K562 (cell line): ENCODE measurements around the gene TMTC4. TPM values are rescaled to one million over a fixed set of nuclear protein-coding genes. Genes with fewer than 3 reads are reported as not detected.

ENCODE experiments used
- ATAC-seq: fragments of 200-7000 bp; cut with Tn5 transposase; 3 replicates; pipeline ENCODE4 v1.9.1; 2020; ENCODE audit warnings: moderate library complexity
- BruUV-seq: library from RNA; stranded (reverse); fragments of 400-500 nt; replicated peaks from 2 replicates; lab custom pipeline; 2021; lab: Mats Ljungman, UMichigan
- CTCF ChIA-PET: fragments of 300-600 bp; formaldehyde crosslinking; extraction: SDS; loops from one replicate; lab custom pipeline; 2021; ENCODE audit warnings: low intra/inter-chr PET ratio; lab: Yijun Ruan, JAX
- POLR2A ChIA-PET: fragments of 300-600, 350-650 bp; sonication (Branson Sonifier 250); formaldehyde crosslinking; extraction: SDS; loops from one replicate; lab custom pipeline; 2021; ENCODE audit warnings: antibody characterized with exemption, inconsistent platforms; lab: Yijun Ruan, JAX
- DNase-seq, 4 experiments: peaks; one replicate each; pipeline versions ENCODE4 v3.0.0 to v3.0.0-alpha.2; 2011 to 2018; ENCODE audit warnings: low spot score in 3 of 4, mixed read lengths in 3 of 4; ENCODE audit errors: extremely low read depth in 1 of 4
- FAIRE-seq: peaks from 2 replicates; lab custom pipeline; 2011; peaks lifted over from hg19 to GRCh38; lab: Jason Lieb, UNC
- H2AFZ ChIP-seq: 2 replicates; pipeline ENCODE4 v1.6.0; 2011; ENCODE audit warnings: low read depth, low read length, control low read depth, inconsistent platforms
- H3K27ac ChIP-seq: fragments of 200-600 bp; 3 replicates; pipeline ENCODE4 v1.8.0; 2011; ENCODE audit warnings: low read depth, mild to moderate bottlenecking, control low read depth, inconsistent platforms, low read length, moderate library complexity, mixed read lengths; ENCODE audit errors: extremely low read depth
- H3K27me3 ChIP-seq, 2 experiments: fragments of 300-600 bp in 1 of 2; 2 replicates in 1 of 2; 3 replicates in 1 of 2; pipeline versions ENCODE4 v1.6.0 to v1.8.0; 2011; ENCODE audit warnings: inconsistent platforms in 2 of 2, low read length in 2 of 2, mild to moderate bottlenecking in 1 of 2, mixed read lengths in 1 of 2, moderate library complexity in 1 of 2; ENCODE audit not compliant: control insufficient read depth in 2 of 2, insufficient read depth in 2 of 2
- H3K36me3 ChIP-seq: fragments of 300-600 bp; 3 replicates; pipeline ENCODE4 v1.8.0; 2011; ENCODE audit warnings: mild to moderate bottlenecking, low read length, inconsistent platforms; ENCODE audit not compliant: control insufficient read depth, insufficient read depth
- H3K4me1 ChIP-seq, 2 experiments: fragments of 200-600 bp in 1 of 2; replicated peaks in 1 of 2; 2 replicates in 1 of 2; 3 replicates in 1 of 2; pipeline versions ENCODE4 v1.5.1 to v1.8.0; 2011; ENCODE audit warnings: inconsistent platforms in 2 of 2, low read length in 2 of 2, mild to moderate bottlenecking in 1 of 2, mixed read lengths in 1 of 2, moderate library complexity in 1 of 2; ENCODE audit not compliant: control insufficient read depth in 2 of 2, insufficient read depth in 2 of 2
- H3K4me2 ChIP-seq: 2 replicates; pipeline ENCODE4 v1.6.1; 2011; ENCODE audit warnings: low read length, control low read depth, inconsistent platforms, mixed read lengths; ENCODE audit not compliant: insufficient read depth
- H3K4me3 ChIP-seq: fragments of 200-600 bp; sonication (generic), shearing (Covaris generic); 2 replicates; pipeline ENCODE4 v1.5.1; 2016; ENCODE audit warnings: control low read depth, inconsistent platforms
- H3K79me2 ChIP-seq: fragments of 200-600 bp; 3 replicates; pipeline ENCODE4 v1.8.0; 2011; ENCODE audit warnings: low read length, inconsistent platforms; ENCODE audit not compliant: control insufficient read depth, insufficient read depth
- H3K9ac ChIP-seq, 2 experiments: 2 replicates each; pipeline versions ENCODE4 v1.6.0 to v1.6.1; 2011; ENCODE audit warnings: low read depth in 2 of 2, low read length in 2 of 2, control low read depth in 1 of 2, inconsistent platforms in 1 of 2, mild to moderate bottlenecking in 1 of 2, mixed read lengths in 1 of 2; ENCODE audit not compliant: insufficient read depth in 1 of 2
- H3K9me1 ChIP-seq: one replicate; pipeline ENCODE4 v1.6.0; 2011; ENCODE audit warnings: inconsistent platforms, mild to moderate bottlenecking, low read length, moderate library complexity; ENCODE audit not compliant: control insufficient read depth, insufficient read depth
- H3K9me3 ChIP-seq: replicated peaks from 2 replicates; pipeline ENCODE4 v1.5.1; 2011; ENCODE audit warnings: low read depth, low read length, inconsistent platforms; ENCODE audit not compliant: control insufficient read depth, insufficient read depth
- H4K20me1 ChIP-seq: replicated peaks from 2 replicates; pipeline ENCODE4 v1.6.1; 2011; ENCODE audit warnings: low read length, inconsistent platforms, mixed read lengths; ENCODE audit not compliant: control insufficient read depth, insufficient read depth
- GABPB2 ChIP-seq: fragments of 250-450 bp; sonication (Bioruptor Pico); conservative IDR thresholded peaks from 2 replicates; pipeline ENCODE4 v1.5.1; 2021; ENCODE audit warnings: mild to moderate bottlenecking
- HLTF ChIP-seq: fragments of 450-650 bp; IDR thresholded peaks from 2 replicates; pipeline ENCODE4 v1.6.1; 2016
- IRF9 ChIP-seq: fragments of 450-650 bp; IDR thresholded peaks from 2 replicates; pipeline ENCODE4 v1.6.1; 2016; ENCODE audit warnings: missing biosample characterization, missing genetic modification characterization
- MLX ChIP-seq, 2 experiments: fragments of 450-650 bp in 1 of 2; sonication (generic) in 1 of 2; formaldehyde crosslinking; conservative IDR thresholded peaks; 2 replicates each; pipeline versions ENCODE4 v1.4.0 to v1.8.1; 2020 to 2022; ENCODE audit warnings: mild to moderate bottlenecking in 1 of 2, missing genetic modification reagents in 1 of 2
- PREB ChIP-seq: sonication (generic); formaldehyde crosslinking; IDR thresholded peaks from 2 replicates; pipeline ENCODE4 v1.8.1; 2023; ENCODE audit warnings: mild to moderate bottlenecking, missing genetic modification reagents
- SUPT5H ChIP-seq: fragments of 450-650 bp; IDR thresholded peaks from 2 replicates; pipeline ENCODE4 v1.6.1; 2016
- ZBTB7A ChIP-seq: IDR thresholded peaks from 2 replicates; pipeline ENCODE4 v1.6.1; 2011; ENCODE audit warnings: low read depth, mild to moderate bottlenecking, low read length, moderate library complexity, borderline replicate concordance; ENCODE audit not compliant: control insufficient read depth
- ZSCAN32 ChIP-seq: fragments of 450-650 bp; formaldehyde crosslinking; IDR thresholded peaks from 2 replicates; pipeline ENCODE4 v1.4.0; 2020; ENCODE audit warnings: mild to moderate bottlenecking, moderate library complexity
- whole genome bisulfite sequencing: fragments of 100-300 bp; shearing (Covaris generic); methylation state at CpG from one replicate; pipeline ENCODE4 v1.1.6; 2016; ENCODE audit warnings: low coverage, mixed read lengths; ENCODE audit not compliant: insufficient coverage; ENCODE audit errors: missing lambda C conversion rate; 5-methylcytosine and 5-hydroxymethylcytosine counted together
- in situ Hi-C: fragments of 300-500 bp; cut with MboI; formaldehyde crosslinking; loops from 4 replicates; pipeline ENCODE4 v1.15.0; 2018; ENCODE audit warnings: inconsistent platforms, mixed read lengths
- intact Hi-C: fragments of 100-400 bp; cut with micrococcal nuclease; formaldehyde crosslinking; loops from 2 replicates; pipeline ENCODE4 v1.14.2; 2022
- polyA plus RNA-seq, 8 experiments: library from polyadenylated mRNA; depleted of rRNA in 4 of 8; stranded (reverse) in 5 of 8; unstranded in 3 of 8; fragments of >200 nt; fragmentation: Nextera tagmentation in 2 of 8; fragmentation: Illumina TruSeq in 1 of 8; extraction: Ambion mirVana in 2 of 8; extraction: Trizol in 1 of 8; gene quantifications; 2 replicates each; pipeline versions ENCODE4 v1.2.1 to v1.2.3, GENCODE V29; 2011 to 2014; ENCODE audit warnings: inconsistent platforms in 1 of 8, missing spikeins in 1 of 8
- total RNA-seq, 7 experiments: library from RNA; depleted of rRNA in 6 of 7; stranded (reverse); fragments of >200 nt in 6 of 7; fragmentation: Illumina TruSeq in 2 of 7; extraction: Trizol in 2 of 7; gene quantifications; 2 replicates each; pipeline versions ENCODE4 v1.2.1 to v1.2.3, GENCODE V29; 2011 to 2021; ENCODE audit warnings: low replicate concordance in 1 of 7

Gene TMTC4
- total and polyA plus RNA-seq, 9 of the 15 experiments (the other 6 are each of a cell fraction or from before 2014, with no cell fraction given) = 3.5 to 16.7 (median 11.8) TPM

GRCh38 chr13:100566543-100566942 lies 108.1 kb downstream of the TMTC4 start:
- POLR2A ChIA-PET = no interaction called here
- in situ Hi-C loops = loop anchor here (25.0 kb wide), 1 partner anchor 546 kb away; no protein-coding TSS in a partner anchor
- H3K4me1 ChIP-seq = no peaks in the 10 kb centered on the region

GRCh38 chr13:100565286-100565685 lies 109.3 kb downstream of the TMTC4 start:
- no peak for FAIRE-seq
- peaks cover 3 to 40% of the 10 kb centered on the region in 2 experiments; a peak in 3 of 5 replicates for H3K27me3 ChIP-seq

More at GRCh38 chr13:100566543-100566942, 108.1 kb downstream of the TMTC4 start:
- TF ChIP-seq HLTF = no peak
- no peak for TF ChIP-seq GABPB2 (CRISPR knock-in tag)
- TF ChIP-seq ZSCAN32 (CRISPR knock-in tag) = no peak
- TF ChIP-seq PREB (CRISPR knock-in tag) = no peak
- TF ChIP-seq, all 486 proteins: peak for 0
- 5% methylated on average over 2 of the region's 6 CpGs for WGBS
- Histone ChIP-seq H3K9me1 (no peaks in the 10 kb centered on the region), H3K27ac (no peak overlapping the region), H3K27me3 (peaks cover 0 to 30% of the 10 kb centered on the region in 2 experiments; a peak in 2 of 5 replicates), H3K36me3 (no peaks in the 10 kb centered on the region), H3K4me3 (no peak overlapping the region), H3K9ac (no peak overlapping the region), H3K79me2 (no peaks in the 10 kb centered on the region), H3K4me2 (no peak overlapping the region), H3K9me3 (no peaks in the 10 kb centered on the region; the same call in 1 of the 2 replicates), H4K20me1 (no peaks in the 10 kb centered on the region), H2AFZ (no peak overlapping the region)
- no peak for DNase-seq
- intact Hi-C loops = no loop called here
- FAIRE-seq = no peak
- no peak for ATAC-seq
- CTCF ChIA-PET = no interaction called here
- no TSS peak for BruUV-seq

More at GRCh38 chr13:100565286-100565685, 109.3 kb downstream of the TMTC4 start:
- in situ Hi-C loops (loop anchor here (25.0 kb wide), 1 partner anchor 547 kb away; no protein-coding TSS in a partner anchor), intact Hi-C loops (no loop called here)
- 1% methylated on average over 6 of the region's 8 CpGs for WGBS
- BruUV-seq = no TSS peak
- ChIA-PET POLR2A (no interaction called here), CTCF (no interaction called here)
- Histone ChIP-seq H3K4me2 (no peak overlapping the region), H3K9me1 (no peaks in the 10 kb centered on the region), H4K20me1 (no peaks in the 10 kb centered on the region), H3K9me3 (no peaks in the 10 kb centered on the region; the same call in 1 of the 2 replicates), H3K4me3 (no peak overlapping the region), H2AFZ (no peak overlapping the region), H3K4me1 (no peaks in the 10 kb centered on the region), H3K79me2 (no peaks in the 10 kb centered on the region), H3K9ac (no peak overlapping the region), H3K27ac (no peak overlapping the region), H3K36me3 (no peaks in the 10 kb centered on the region)
- ATAC-seq (no peak), DNase-seq (no peak)
- TF ChIP-seq MLX (CRISPR knock-in tag; conservative IDR thresholded peaks at IDR 0.05) = no peak
- TF ChIP-seq ZBTB7A = no peak
- TF ChIP-seq SUPT5H = no peak
- TF ChIP-seq IRF9 (tag) = no peak
